GM12875 (cell line): Measurements from ENCODE around the gene PTPN2.
"Not testable (repeated sequence)": the region's sequence is repeated elsewhere in the genome, so short reads cannot be mapped to it uniquely, and the experiment has no call there.

Experiments
- H3K4me3 ChIP-seq: one replicate; pipeline ENCODE4 v1.5.1; 2011; ENCODE audit warnings: low read depth, low read length, control low read depth
- TF ChIP-seq, protein P1 (sequence below): IDR thresholded peaks from 2 replicates; pipeline ENCODE4 v1.5.1; 2011; ENCODE audit warnings: low read depth, mild to moderate bottlenecking, control low read depth, inconsistent platforms, low read length, moderate library complexity, borderline replicate concordance; ENCODE audit not compliant: insufficient read depth

The PTPN2 gene

DNA sequence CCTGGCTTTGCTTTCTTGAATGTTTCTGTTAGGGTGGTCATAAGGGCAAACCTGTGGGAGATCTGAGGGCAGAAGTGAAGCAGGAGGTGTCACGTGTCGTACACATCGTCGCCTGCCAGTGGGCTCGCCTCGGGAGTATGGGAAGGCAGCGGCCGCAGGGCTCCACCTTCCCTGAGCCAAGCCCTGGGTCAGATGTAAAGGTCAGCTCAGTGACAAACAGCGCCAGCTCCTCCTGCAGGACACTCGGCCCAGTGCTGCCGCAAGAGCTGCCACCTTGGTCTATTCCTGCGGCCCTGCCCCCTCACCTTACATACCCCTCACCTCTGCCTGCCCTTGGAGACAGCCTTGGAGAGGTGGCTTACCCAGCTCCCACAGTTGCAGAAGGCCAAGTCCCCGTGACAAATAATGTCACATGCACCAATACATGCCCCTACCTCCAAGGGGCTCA lies 117.0 kb downstream of the PTPN2 start:
- TF ChIP-seq, protein P1, sequence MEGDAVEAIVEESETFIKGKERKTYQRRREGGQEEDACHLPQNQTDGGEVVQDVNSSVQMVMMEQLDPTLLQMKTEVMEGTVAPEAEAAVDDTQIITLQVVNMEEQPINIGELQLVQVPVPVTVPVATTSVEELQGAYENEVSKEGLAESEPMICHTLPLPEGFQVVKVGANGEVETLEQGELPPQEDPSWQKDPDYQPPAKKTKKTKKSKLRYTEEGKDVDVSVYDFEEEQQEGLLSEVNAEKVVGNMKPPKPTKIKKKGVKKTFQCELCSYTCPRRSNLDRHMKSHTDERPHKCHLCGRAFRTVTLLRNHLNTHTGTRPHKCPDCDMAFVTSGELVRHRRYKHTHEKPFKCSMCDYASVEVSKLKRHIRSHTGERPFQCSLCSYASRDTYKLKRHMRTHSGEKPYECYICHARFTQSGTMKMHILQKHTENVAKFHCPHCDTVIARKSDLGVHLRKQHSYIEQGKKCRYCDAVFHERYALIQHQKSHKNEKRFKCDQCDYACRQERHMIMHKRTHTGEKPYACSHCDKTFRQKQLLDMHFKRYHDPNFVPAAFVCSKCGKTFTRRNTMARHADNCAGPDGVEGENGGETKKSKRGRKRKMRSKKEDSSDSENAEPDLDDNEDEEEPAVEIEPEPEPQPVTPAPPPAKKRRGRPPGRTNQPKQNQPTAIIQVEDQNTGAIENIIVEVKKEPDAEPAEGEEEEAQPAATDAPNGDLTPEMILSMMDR: no peak
- no peak overlapping the region for H3K4me3 ChIP-seq

GRCh38 chr18:12765586-12765985 lies 118.5 kb downstream of the PTPN2 start:
- H3K4me3 ChIP-seq: no peak overlapping the region
- TF ChIP-seq, protein P1: no peak

DNA sequence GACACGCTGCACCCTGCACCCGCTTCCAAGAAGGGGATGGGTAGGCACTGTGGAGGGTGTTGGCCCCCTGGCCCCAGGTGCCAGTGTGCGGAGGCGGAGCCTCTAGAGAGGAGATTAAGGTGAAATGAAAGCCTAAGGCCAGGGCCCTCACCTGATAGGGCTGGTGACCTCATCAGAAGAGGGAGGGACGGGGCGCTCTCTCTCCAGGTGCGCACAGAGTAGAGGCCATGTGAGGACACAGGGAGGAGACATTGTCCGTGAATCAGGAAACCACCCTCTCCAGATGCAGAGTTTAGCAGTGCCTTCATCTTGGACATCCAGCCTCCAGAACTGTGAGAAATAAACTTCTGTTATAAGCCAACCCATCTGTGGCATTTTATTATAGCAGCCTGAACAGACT lies 118.9 kb downstream of the PTPN2 start:
- H3K4me3 ChIP-seq: no peak overlapping the region
- TF ChIP-seq, protein P1: no peak

- not testable (repeated sequence) for H3K4me3 ChIP-seq
Measured at GRCh38 chr18:12758566-12758965, 125.5 kb downstream of the PTPN2 start.

- not testable (repeated sequence) for H3K4me3 ChIP-seq
Measured at GRCh38 chr18:12756619-12757239, 127.3 kb downstream of the PTPN2 start.

- H3K4me3 ChIP-seq: not testable (repeated sequence)
Measured at GRCh38 chr18:12755606-12756005, 128.4 kb downstream of the PTPN2 start.

DNA sequence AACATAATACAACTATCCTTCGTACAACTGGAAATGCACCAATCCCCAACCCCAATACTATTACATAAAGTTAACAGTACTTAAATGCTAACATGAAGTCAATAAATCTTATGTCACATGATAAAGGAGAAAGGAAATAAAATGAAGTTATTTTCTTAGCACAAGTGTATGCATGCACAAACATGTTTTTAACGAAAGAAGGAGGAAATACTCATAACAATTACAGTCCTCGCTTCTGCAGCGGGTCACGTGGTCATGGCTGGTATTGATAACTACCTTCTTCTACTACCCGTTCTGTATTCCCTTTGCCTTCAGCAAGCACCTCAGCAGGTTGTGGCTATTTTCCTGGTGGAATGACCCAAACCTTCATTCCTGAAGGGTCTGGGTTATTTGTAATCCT lies 129.5 kb downstream of the PTPN2 start:
- TF ChIP-seq, protein P1: no peak
- H3K4me3 ChIP-seq: no peak overlapping the region

DNA sequence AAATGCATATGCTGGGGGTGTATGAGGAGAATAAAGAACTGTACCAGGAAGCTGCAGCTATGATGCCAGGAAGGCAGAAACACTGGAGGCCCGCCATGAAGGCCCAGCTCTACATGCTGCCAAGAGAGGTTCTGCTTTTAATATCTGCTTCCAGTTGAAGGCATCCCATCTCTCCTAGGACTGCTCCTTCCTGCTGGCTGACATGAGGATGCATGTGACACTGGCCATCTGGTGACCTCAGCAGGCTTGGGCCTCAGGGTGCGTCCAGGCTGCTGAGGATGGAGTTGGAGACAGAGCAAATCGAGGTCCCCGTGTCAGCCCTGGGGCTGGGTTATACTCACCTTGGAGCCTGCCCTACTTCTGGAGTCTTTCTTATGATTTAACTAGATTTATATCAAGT lies 132.1 kb downstream of the PTPN2 start:
- TF ChIP-seq, protein P1: no peak
- H3K4me3 ChIP-seq: no peak overlapping the region

DNA sequence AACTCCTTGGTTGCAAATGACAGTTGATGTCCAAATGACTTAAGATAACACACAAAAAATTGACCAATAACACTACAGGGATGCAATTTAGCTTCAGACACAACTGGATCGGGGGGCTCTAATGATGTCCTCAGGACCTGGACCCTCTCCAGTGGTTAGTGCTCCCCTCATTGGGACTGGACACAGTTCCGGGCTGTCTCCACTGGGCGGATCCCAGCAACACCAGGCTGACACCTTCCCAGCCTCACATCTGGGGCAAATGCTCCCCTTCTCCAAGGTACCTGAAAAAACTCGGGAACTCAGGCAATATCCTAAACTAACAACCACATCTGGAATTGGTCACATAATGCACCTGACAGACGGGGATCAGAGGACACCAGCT lies 132.5 kb downstream of the PTPN2 start:
- H3K4me3 ChIP-seq: no peak overlapping the region
- TF ChIP-seq, protein P1: no peak
